ENCODE results near the gene NRM.

The NRM gene

DNA sequence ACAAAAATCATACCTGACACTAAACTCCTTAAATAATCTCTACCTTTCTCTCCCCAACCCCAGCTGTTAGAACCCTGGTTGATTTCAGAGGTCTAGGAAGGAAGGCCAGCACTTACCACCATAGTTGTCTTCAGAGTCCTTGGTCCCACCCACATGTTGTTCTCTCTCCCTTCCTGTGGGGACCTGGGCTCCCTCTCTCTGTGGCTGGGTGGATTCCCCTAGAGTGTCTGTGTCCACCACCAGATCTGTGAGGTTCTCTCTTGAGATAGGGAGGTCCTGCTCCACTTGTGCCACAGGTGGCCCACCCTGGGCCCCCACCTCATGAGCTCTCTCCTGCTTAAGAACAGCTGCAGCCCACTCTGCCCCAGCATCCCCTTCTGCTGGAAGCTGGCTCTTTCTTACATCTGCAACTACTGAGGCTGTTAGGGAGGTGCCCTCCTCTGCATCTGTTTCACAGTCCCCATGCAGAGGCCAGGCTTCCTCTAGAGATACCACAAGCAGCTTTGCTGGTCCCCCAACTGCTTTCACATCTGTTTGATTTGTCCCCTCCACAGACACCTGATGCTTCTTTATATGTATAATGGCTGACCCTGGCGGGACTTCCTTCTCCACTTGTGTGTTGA, 21.1 kb upstream of the NRM start:
- ATAC-seq: no peak
- TF ChIP-seq ARNTL (CRISPR knock-in tag; IDR thresholded peaks at IDR 0.05; ENCODE audit: borderline replicate concordance, low read depth) (no peak), ZNF70 (CRISPR knock-in tag; IDR thresholded peaks at IDR 0.05) (no peak), TCF4 (CRISPR knock-in tag; IDR thresholded peaks at IDR 0.05; ENCODE audit: borderline replicate concordance) (no peak), TSHZ2 (CRISPR knock-in tag; IDR thresholded peaks at IDR 0.05) (no peak), OSR1 (CRISPR knock-in tag; IDR thresholded peaks at IDR 0.05) (no peak), ESRRG (CRISPR knock-in tag; IDR thresholded peaks at IDR 0.05) (no peak), RARB (CRISPR knock-in tag; IDR thresholded peaks at IDR 0.05) (no peak), CSDC2 (CRISPR knock-in tag; IDR thresholded peaks at IDR 0.05) (no peak), ISL1 (CRISPR knock-in tag; IDR thresholded peaks at IDR 0.05) (no peak), GLIS3 (CRISPR knock-in tag; IDR thresholded peaks at IDR 0.05) (no peak), ZC3H10 (CRISPR knock-in tag; IDR thresholded peaks at IDR 0.05) (no peak), PPARA (CRISPR knock-in tag; IDR thresholded peaks at IDR 0.05; ENCODE audit: borderline replicate concordance) (no peak)
- TF ChIP-seq, protein P1, sequence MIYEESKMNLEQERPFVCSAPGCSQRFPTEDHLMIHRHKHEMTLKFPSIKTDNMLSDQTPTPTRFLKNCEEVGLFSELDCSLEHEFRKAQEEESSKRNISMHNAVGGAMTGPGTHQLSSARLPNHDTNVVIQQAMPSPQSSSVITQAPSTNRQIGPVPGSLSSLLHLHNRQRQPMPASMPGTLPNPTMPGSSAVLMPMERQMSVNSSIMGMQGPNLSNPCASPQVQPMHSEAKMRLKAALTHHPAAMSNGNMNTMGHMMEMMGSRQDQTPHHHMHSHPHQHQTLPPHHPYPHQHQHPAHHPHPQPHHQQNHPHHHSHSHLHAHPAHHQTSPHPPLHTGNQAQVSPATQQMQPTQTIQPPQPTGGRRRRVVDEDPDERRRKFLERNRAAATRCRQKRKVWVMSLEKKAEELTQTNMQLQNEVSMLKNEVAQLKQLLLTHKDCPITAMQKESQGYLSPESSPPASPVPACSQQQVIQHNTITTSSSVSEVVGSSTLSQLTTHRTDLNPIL (CRISPR knock-in tag; IDR thresholded peaks at IDR 0.05; ENCODE audit: low read depth): no peak
- TF ChIP-seq, protein P2, sequence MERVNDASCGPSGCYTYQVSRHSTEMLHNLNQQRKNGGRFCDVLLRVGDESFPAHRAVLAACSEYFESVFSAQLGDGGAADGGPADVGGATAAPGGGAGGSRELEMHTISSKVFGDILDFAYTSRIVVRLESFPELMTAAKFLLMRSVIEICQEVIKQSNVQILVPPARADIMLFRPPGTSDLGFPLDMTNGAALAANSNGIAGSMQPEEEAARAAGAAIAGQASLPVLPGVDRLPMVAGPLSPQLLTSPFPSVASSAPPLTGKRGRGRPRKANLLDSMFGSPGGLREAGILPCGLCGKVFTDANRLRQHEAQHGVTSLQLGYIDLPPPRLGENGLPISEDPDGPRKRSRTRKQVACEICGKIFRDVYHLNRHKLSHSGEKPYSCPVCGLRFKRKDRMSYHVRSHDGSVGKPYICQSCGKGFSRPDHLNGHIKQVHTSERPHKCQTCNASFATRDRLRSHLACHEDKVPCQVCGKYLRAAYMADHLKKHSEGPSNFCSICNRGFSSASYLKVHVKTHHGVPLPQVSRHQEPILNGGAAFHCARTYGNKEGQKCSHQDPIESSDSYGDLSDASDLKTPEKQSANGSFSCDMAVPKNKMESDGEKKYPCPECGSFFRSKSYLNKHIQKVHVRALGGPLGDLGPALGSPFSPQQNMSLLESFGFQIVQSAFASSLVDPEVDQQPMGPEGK (CRISPR knock-in tag; IDR thresholded peaks at IDR 0.05; ENCODE audit: borderline replicate concordance): no peak

GRCh38 chr6:30709101-30709868, 18.5 kb upstream of the NRM start:
- ATAC-seq: no peak
- no peak for TF ChIP-seq ZNF8 (CRISPR knock-in tag; IDR thresholded peaks at IDR 0.05)
- TF ChIP-seq ESRRG (CRISPR knock-in tag; IDR thresholded peaks at IDR 0.05): no peak
- TF ChIP-seq TCF4 (CRISPR knock-in tag; IDR thresholded peaks at IDR 0.05; ENCODE audit: borderline replicate concordance): no peak
- no peak for TF ChIP-seq TSHZ2 (CRISPR knock-in tag; IDR thresholded peaks at IDR 0.05)
- no peak for TF ChIP-seq ARNTL (CRISPR knock-in tag; IDR thresholded peaks at IDR 0.05; ENCODE audit: borderline replicate concordance, low read depth)

GRCh38 chr6:30707281-30707850, 16.6 kb upstream of the NRM start:
- no peak for ATAC-seq

More at GRCh38 chr6:30707281-30707850, 16.6 kb upstream of the NRM start:
- TF ChIP-seq ESRRG (CRISPR knock-in tag; IDR thresholded peaks at IDR 0.05): no peak
- no peak for TF ChIP-seq ARNTL (CRISPR knock-in tag; IDR thresholded peaks at IDR 0.05; ENCODE audit: borderline replicate concordance, low read depth)
- TF ChIP-seq, protein P1 (CRISPR knock-in tag; IDR thresholded peaks at IDR 0.05; ENCODE audit: low read depth): no peak
- no peak for TF ChIP-seq SNAI2 (CRISPR knock-in tag; IDR thresholded peaks at IDR 0.05)
- TF ChIP-seq, protein P2 (CRISPR knock-in tag; IDR thresholded peaks at IDR 0.05; ENCODE audit: borderline replicate concordance): no peak
- TF ChIP-seq TOX (CRISPR knock-in tag; IDR thresholded peaks at IDR 0.05; ENCODE audit: borderline replicate concordance): no peak
- no peak for TF ChIP-seq ZNF8 (CRISPR knock-in tag; IDR thresholded peaks at IDR 0.05)
- no peak for TF ChIP-seq ZFP30 (CRISPR knock-in tag; IDR thresholded peaks at IDR 0.05)
- TF ChIP-seq ZNF70 (CRISPR knock-in tag; IDR thresholded peaks at IDR 0.05): no peak
- no peak for TF ChIP-seq TSHZ2 (CRISPR knock-in tag; IDR thresholded peaks at IDR 0.05)
- no peak for TF ChIP-seq CSDC2 (CRISPR knock-in tag; IDR thresholded peaks at IDR 0.05)

Data from SK-N-SH treated with all-trans-retinoic acid at 6 μM for 48 hours (cell line).